CD4-positive, alpha-beta T cell (primary cell): ENCODE measurements around the gene MT1G. TPM values are rescaled to one million over a fixed set of nuclear protein-coding genes. Genes with fewer than 3 reads are reported as not detected.
"Not testable (repeated sequence)": the region's sequence is repeated elsewhere in the genome, so short reads cannot be mapped to it uniquely, and the experiment has no call there.

Experiments used
- ATAC-seq: fragments of 200-7000 bp; cut with Tn5 transposase; one replicate; pipeline ENCODE4 v1.10.0; 2022; ENCODE audit warnings: mild to moderate bottlenecking; ENCODE audit not compliant: poor library complexity
- CTCF ChIA-PET: fragments of 350-600 bp; sonication (Branson Sonifier 250); formaldehyde crosslinking; loops from one replicate; lab custom pipeline; 2021; ENCODE audit warnings: antibody characterized with exemption, inconsistent platforms; lab: Charles Lee
- POLR2A ChIA-PET: fragments of 350-600 bp; sonication (Branson Sonifier 250); formaldehyde crosslinking; loops from one replicate; lab custom pipeline; 2021; ENCODE audit warnings: antibody characterized with exemption, inconsistent platforms; lab: Charles Lee
- DNase-seq, 14 experiments: peaks; one replicate each; pipeline ENCODE4 v3.0.0-alpha.2; 2013 to 2020; ENCODE audit warnings: mixed read lengths in 2 of 14
- H3K27ac ChIP-seq, 2 donors: one replicate each; pipeline versions ENCODE4 v1.5.1 to v1.7.0; 2013; ENCODE audit warnings: low read length in 2 of 2, low read depth in 1 of 2, mild to moderate bottlenecking in 1 of 2
- H3K27me3 ChIP-seq, 2 experiments: 1 replicate in 1 of 2; 2 replicates in 1 of 2; pipeline versions ENCODE4 v1.6.1 to v1.7.0; 2013; ENCODE audit warnings: low read length in 2 of 2, control low read depth in 1 of 2, mild to moderate bottlenecking in 1 of 2, moderate library complexity in 1 of 2; ENCODE audit not compliant: insufficient read depth in 2 of 2, control insufficient read depth in 1 of 2
- H3K36me3 ChIP-seq: one replicate; pipeline ENCODE4 v1.6.1; 2013; ENCODE audit warnings: low read length, control low read depth; ENCODE audit not compliant: insufficient read depth
- H3K4me1 ChIP-seq: one replicate; pipeline ENCODE4 v1.6.1; 2013; ENCODE audit warnings: low read length, control low read depth; ENCODE audit not compliant: insufficient read depth
- H3K4me3 ChIP-seq: one replicate; pipeline ENCODE4 v1.5.1; 2013; ENCODE audit warnings: mild to moderate bottlenecking, low read length, moderate library complexity
- H3K9me3 ChIP-seq, 2 experiments: 1 replicate in 1 of 2; 2 replicates in 1 of 2; pipeline versions ENCODE4 v1.6.1 to v1.7.0; 2013; ENCODE audit warnings: low read length in 2 of 2, mild to moderate bottlenecking in 2 of 2, control low read depth in 1 of 2, moderate library complexity in 1 of 2; ENCODE audit not compliant: control insufficient read depth in 1 of 2, insufficient read depth in 1 of 2
- H3K27ac Mint-ChIP-seq: one replicate; pipeline ENCODE4 v1.8.0; 2020; ENCODE audit warnings: mixed read lengths
- H3K27me3 Mint-ChIP-seq: one replicate; pipeline ENCODE4 v1.8.0; 2021; ENCODE audit warnings: mixed read lengths
- H3K36me3 Mint-ChIP-seq: one replicate; pipeline ENCODE4 v1.8.0; 2021; ENCODE audit warnings: low read depth, mixed read lengths
- H3K4me1 Mint-ChIP-seq: one replicate; pipeline ENCODE4 v1.8.0; 2021; ENCODE audit warnings: low read depth, mixed read lengths
- H3K4me3 Mint-ChIP-seq: one replicate; pipeline ENCODE4 v1.8.0; 2020; ENCODE audit warnings: mild to moderate bottlenecking, mixed read lengths
- H3K9me3 Mint-ChIP-seq: one replicate; pipeline ENCODE4 v1.8.0; 2020; ENCODE audit warnings: mixed read lengths
- intact Hi-C, 2 experiments: fragments of 100-400 bp; cut with DNase I in 1 of 2; cut with micrococcal nuclease in 1 of 2; formaldehyde crosslinking; loops; one replicate each; pipeline versions ENCODE4 v1.15.1 to v1.9.0; 2023 to 2025; cut with DNase I, micrococcal nuclease
- total RNA-seq, 174 experiments: library from RNA in 2 of 174; stranded (reverse) in 2 of 174; gene quantifications; one replicate each; pipeline ENCODE4 v1.2.3 and lab custom pipeline; 2021 to 2026
- TF ChIP-seq, protein P1 (sequence below): fragments of 200-600 bp; IDR thresholded peaks from one replicate; pipeline ENCODE4 v1.8.0; 2022; ENCODE audit warnings: antibody characterized with exemption, mild to moderate bottlenecking

Gene MT1G
- total RNA-seq, 2 experiments from 2014 or later: not detected

DNA sequence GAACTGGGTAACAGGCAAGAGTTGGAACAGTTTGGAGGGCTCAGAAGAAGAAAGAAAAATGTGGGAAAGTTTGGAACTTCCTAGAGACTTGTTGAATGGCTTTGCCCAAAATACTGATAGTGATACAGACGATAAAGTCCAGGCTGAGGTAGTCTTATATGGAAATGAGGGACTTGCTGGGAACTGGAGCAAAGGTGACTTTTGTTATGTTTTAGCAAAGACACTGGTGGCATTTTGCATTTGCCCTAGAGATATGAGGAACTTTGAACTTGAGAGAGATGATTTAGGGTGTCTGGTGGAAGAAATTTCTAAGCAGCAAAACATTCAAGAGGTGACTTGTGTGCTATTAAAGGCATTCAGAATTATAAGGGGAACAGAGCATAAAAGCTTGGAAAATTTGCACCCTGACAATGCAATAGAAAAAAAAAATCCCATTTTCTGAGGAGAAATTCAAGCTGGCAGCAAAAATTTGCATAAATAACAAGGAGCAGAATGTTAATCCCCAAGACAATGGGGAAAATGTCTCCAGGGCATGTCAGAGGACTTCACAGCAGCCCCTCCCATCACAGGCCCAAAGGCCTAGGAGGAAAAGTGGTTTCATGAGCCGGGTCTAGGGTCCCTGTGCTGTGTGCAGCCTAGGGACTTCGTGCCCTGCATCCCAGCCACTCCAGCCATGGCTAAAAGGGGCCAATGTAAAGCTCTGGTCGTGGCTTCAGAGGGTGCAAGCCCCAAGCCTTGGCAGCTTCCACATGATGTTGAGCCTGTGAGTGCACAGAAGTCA is 46.0 kb downstream of the MT1G start:
- H3K9me3 Mint-ChIP-seq, H3K27ac ChIP-seq, H3K27ac Mint-ChIP-seq, CTCF ChIA-PET, H3K36me3 ChIP-seq, H3K4me3 Mint-ChIP-seq, H3K4me3 ChIP-seq, intact Hi-C loops, POLR2A ChIA-PET, H3K9me3 ChIP-seq, DNase-seq, ATAC-seq, H3K36me3 Mint-ChIP-seq: not testable (repeated sequence)
- H3K27me3 ChIP-seq: peaks cover 8 to 10% of the 10 kb centered on the region in 2 experiments
- H3K4me1 Mint-ChIP-seq: peaks cover 12% of the 10 kb centered on the region
- H3K27me3 Mint-ChIP-seq: peaks cover 25% of the 10 kb centered on the region
- H3K4me1 ChIP-seq: peaks cover 31% of the 10 kb centered on the region

DNA sequence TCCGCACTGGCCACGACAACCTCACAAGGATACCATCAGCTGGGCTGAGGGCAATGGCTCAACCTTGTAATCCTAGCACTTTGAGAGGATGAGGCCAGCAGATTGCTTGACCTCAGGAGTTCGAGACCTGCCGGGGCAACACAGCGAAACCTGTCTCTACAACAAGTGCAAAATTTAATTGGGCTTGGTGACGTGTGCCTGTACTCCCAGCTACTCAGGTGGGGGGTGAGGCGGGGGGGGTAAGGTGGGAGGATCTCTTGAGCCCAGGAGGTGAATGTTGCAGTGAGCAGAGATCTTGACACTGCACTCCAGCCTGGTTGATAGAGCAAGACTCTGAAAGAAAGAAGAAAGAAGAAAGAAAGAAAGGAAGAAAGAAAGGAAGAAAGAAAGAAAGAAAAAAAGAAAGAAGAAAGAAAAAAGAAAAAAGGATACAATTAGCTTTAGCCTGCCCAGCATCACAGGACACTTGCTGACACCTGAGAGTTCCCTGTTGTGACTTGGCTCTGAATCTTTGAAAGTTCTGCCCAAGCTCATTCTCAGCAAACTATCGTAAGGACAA is 47.4 kb downstream of the MT1G start:
- DNase-seq (no peak), ATAC-seq (no peak)
- ChIA-PET CTCF (no interaction called here), POLR2A (no interaction called here)
- H3K4me1 Mint-ChIP-seq: peaks cover 10% of the 10 kb centered on the region
- Histone ChIP-seq H3K27me3 (peaks cover 7 to 8% of the 10 kb centered on the region in 2 experiments), H3K4me1 (peaks cover 21% of the 10 kb centered on the region), H3K27ac (no peak overlapping the region), H3K36me3 (no peaks in the 10 kb centered on the region), H3K4me3 (no peak overlapping the region), H3K9me3 (no peaks in the 10 kb centered on the region)
- H3K4me3 Mint-ChIP-seq: no peak overlapping the region
- H3K27me3 Mint-ChIP-seq: peaks cover 18% of the 10 kb centered on the region
- no peak overlapping the region for H3K27ac Mint-ChIP-seq
- intact Hi-C loops: no loop called here
- TF ChIP-seq, protein P1, sequence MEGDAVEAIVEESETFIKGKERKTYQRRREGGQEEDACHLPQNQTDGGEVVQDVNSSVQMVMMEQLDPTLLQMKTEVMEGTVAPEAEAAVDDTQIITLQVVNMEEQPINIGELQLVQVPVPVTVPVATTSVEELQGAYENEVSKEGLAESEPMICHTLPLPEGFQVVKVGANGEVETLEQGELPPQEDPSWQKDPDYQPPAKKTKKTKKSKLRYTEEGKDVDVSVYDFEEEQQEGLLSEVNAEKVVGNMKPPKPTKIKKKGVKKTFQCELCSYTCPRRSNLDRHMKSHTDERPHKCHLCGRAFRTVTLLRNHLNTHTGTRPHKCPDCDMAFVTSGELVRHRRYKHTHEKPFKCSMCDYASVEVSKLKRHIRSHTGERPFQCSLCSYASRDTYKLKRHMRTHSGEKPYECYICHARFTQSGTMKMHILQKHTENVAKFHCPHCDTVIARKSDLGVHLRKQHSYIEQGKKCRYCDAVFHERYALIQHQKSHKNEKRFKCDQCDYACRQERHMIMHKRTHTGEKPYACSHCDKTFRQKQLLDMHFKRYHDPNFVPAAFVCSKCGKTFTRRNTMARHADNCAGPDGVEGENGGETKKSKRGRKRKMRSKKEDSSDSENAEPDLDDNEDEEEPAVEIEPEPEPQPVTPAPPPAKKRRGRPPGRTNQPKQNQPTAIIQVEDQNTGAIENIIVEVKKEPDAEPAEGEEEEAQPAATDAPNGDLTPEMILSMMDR: no peak
- H3K9me3 Mint-ChIP-seq: no peaks in the 10 kb centered on the region
- no peaks in the 10 kb centered on the region for H3K36me3 Mint-ChIP-seq

DNA sequence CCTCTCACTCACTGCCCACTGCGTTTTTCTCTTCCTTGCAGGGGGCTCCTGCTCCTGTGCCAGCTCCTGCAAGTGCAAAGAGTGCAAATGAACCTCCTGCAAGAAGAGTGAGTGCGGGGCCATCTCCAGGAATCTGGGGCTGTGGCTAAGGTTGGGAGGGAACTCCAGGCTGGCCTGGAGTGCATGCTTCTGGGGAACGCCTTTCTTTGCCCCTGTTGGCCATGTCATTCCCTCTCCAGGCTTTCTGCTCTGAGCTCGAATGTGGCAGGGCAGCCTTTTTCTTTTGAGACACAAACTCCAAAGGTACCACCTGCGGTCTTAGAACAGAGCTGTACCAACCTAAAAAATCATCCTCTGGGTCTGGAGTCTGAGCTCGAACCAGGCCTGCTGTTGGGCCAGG is 49.7 kb downstream of the MT1G start:
- POLR2A ChIA-PET: interaction anchor here (1.4 kb wide), 1 partner anchor 10 kb away, joined by 7 read pairs; the partner anchor contains the start of gene MT2A
- H3K36me3 Mint-ChIP-seq: no peaks in the 10 kb centered on the region

More for the DNA sequence above, 49.7 kb downstream of the MT1G start:
- Histone ChIP-seq H3K9me3 (no peaks in the 10 kb centered on the region), H3K27ac (no peak overlapping the region), H3K36me3 (no peaks in the 10 kb centered on the region), H3K27me3 (peaks cover 7 to 8% of the 10 kb centered on the region in 2 experiments), H3K4me3 (no peak overlapping the region), H3K4me1 (peaks cover 14% of the 10 kb centered on the region)
- intact Hi-C loops: no loop called here
- no peak overlapping the region for H3K4me3 Mint-ChIP-seq
- peaks cover 5% of the 10 kb centered on the region for H3K4me1 Mint-ChIP-seq
- peaks cover 13% of the 10 kb centered on the region for H3K27me3 Mint-ChIP-seq
- ATAC-seq (no peak), DNase-seq (no peak)
- CTCF ChIA-PET: interaction anchor here (1.2 kb wide), 1 partner anchor 18 kb away, joined by 3 read pairs; no protein-coding TSS in a partner anchor
- no peaks in the 10 kb centered on the region for H3K9me3 Mint-ChIP-seq
- TF ChIP-seq, protein P1: no peak
- no peak overlapping the region for H3K27ac Mint-ChIP-seq
